OCI-LY3 (cell line): Measurements from ENCODE around the gene POLR1C.

Experiments used
- H2AFZ ChIP-seq: fragments of 200-600, 300-600 bp; shearing (Covaris generic); 2 replicates; pipeline ENCODE4 v1.6.0; 2014; ENCODE audit warnings: antibody characterized with exemption, low read depth, low read length
- H3K27ac ChIP-seq: fragments of 200-600, 300-600 bp; sonication (generic); 2 replicates; pipeline ENCODE4 v1.5.1; 2014; ENCODE audit warnings: mild to moderate bottlenecking, low read length, moderate library complexity, mixed read lengths
- H3K27me3 ChIP-seq: fragments of 200-600, 300-600 bp; sonication (generic); 2 replicates; pipeline ENCODE4 v1.6.1; 2014; ENCODE audit warnings: low read depth, low read length, mixed read lengths
- H3K36me3 ChIP-seq: fragments of 200-600, 300-600 bp; sonication (generic); replicated peaks from 2 replicates; pipeline ENCODE3; 2014; ENCODE audit warnings: low read depth, low read length, mixed read lengths
- H3K4me1 ChIP-seq: fragments of 300-600, 200-600 bp; sonication (generic); 2 replicates; pipeline ENCODE4 v1.6.1; 2014; ENCODE audit warnings: low read length, mixed read lengths
- H3K4me2 ChIP-seq: fragments of 200-600, 300-600 bp; sonication (generic); 2 replicates; pipeline ENCODE4 v1.6.1; 2014; ENCODE audit warnings: low read length, mixed read lengths
- H3K4me3 ChIP-seq: fragments of 300-600, 200-600 bp; sonication (generic); 2 replicates; pipeline ENCODE4 v1.5.1; 2014; ENCODE audit warnings: antibody characterized with exemption, mild to moderate bottlenecking, low read length, moderate library complexity
- H3K79me2 ChIP-seq: fragments of 300-600, 200-600 bp; shearing (Covaris generic); 2 replicates; pipeline ENCODE4 v1.6.1; 2014; ENCODE audit warnings: mild to moderate bottlenecking, low read length, mixed read lengths
- H3K9ac ChIP-seq: fragments of 300-600, 200-600 bp; shearing (Covaris generic); 2 replicates; pipeline ENCODE4 v1.6.0; 2014; ENCODE audit warnings: mild to moderate bottlenecking, low read length, moderate library complexity
- H3K9me3 ChIP-seq: fragments of 200-600, 300-600 bp; shearing (Covaris generic); 2 replicates; pipeline ENCODE4 v1.6.1; 2014; ENCODE audit warnings: low read length, mixed read lengths; ENCODE audit not compliant: insufficient read depth
- H4K20me1 ChIP-seq: fragments of 200-600, 300-600 bp; sonication (generic); 2 replicates; pipeline ENCODE4 v1.6.1; 2016; ENCODE audit warnings: low read length, mixed read lengths; ENCODE audit not compliant: insufficient read depth
- CTCF ChIP-seq: fragments of 200-600, 300-600 bp; sonication (generic); IDR thresholded peaks from 2 replicates; pipeline ENCODE4 v1.5.1; 2014; ENCODE audit warnings: antibody characterized with exemption, low read length, low read depth
- EZH2phosphoT487 ChIP-seq: fragments of 200-600 bp; shearing (Covaris generic); IDR thresholded peaks from 2 replicates; pipeline ENCODE4 v1.6.1; 2018; ENCODE audit warnings: antibody characterized with exemption, mixed run types, low read depth

POLR1C gene

DNA sequence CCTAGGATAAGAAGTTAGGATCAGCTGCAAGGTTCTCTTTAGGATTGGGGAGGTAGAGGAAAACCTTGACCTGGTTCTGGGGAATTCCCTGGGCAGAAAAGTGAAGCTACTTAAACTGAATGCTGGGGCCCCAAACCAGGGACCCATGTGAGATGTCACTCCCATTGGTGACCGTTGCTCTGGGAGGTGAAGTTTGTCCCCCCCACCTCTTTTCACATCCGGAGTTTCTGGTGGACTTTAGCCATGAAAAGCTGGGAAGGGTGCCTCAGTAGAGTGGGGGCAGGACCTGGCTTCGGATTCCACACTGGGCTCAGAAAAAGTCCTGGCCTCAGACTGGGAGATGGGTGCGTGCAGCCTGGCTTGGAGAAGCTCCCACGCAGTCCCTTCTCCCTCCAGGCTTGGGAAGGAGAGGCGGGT is 26.4 kb upstream of the POLR1C start:
- Histone ChIP-seq H3K27ac (no peak overlapping the region), H3K4me3 (no peak overlapping the region), H3K27me3 (no peaks in the 10 kb centered on the region), H3K36me3 (peaks cover 6% of the 10 kb centered on the region), H3K4me1 (no peaks in the 10 kb centered on the region), H3K4me2 (no peak overlapping the region), H4K20me1 (peaks cover 37% of the 10 kb centered on the region), H2AFZ (no peak overlapping the region), H3K79me2 (peaks cover 38% of the 10 kb centered on the region; the same call in 1 of the 2 replicates), H3K9ac (no peak overlapping the region), H3K9me3 (no peaks in the 10 kb centered on the region)
- TF ChIP-seq EZH2phosphoT487 (no peak), CTCF (no peak)

GRCh38 chr6:43491750-43492661 is 24.9 kb upstream of the POLR1C start:
- peaks cover 33% of the 10 kb centered on the region; the same call in 1 of the 2 replicates for H3K79me2 ChIP-seq
- H3K4me1 ChIP-seq: no peaks in the 10 kb centered on the region
- H4K20me1 ChIP-seq: peaks cover 38% of the 10 kb centered on the region

DNA sequence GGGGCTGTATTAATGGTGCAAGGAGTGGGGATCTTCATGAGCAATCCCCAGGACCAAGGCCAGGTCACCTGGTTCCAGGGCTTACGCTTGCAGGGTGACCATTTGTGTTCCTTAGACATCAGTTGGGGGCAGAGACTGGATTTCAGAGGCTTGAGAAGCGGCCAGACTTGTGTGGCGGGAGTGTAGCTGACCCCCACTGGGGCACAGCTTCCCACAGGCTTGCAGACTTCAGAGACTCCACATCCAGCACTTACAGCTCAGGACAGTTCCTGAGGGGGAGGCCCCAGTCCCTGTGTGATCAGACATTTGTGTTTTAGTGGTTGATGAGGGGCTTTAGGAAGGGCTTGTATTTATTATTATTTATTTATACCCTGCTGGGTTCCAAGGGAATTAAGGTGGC is 24.2 kb upstream of the POLR1C start:
- TF ChIP-seq CTCF: no peak
- H3K9me3 ChIP-seq: no peaks in the 10 kb centered on the region
- no peak overlapping the region for H3K4me3 ChIP-seq
- H3K9ac ChIP-seq: no peak overlapping the region
- no peak overlapping the region for H2AFZ ChIP-seq
- no peaks in the 10 kb centered on the region for H3K27me3 ChIP-seq
- H3K4me2 ChIP-seq: no peak overlapping the region
- H3K27ac ChIP-seq: no peak overlapping the region
- H3K4me1 ChIP-seq: no peaks in the 10 kb centered on the region
- H3K79me2 ChIP-seq: peaks cover 33% of the 10 kb centered on the region; the same call in 1 of the 2 replicates
- H3K36me3 ChIP-seq: peaks cover 8% of the 10 kb centered on the region
- H4K20me1 ChIP-seq: peaks cover 41% of the 10 kb centered on the region

More at GRCh38 chr6:43491750-43492661, 24.9 kb upstream of the POLR1C start:
- Histone ChIP-seq H3K4me2 (no peak overlapping the region), H3K36me3 (peaks cover 6% of the 10 kb centered on the region), H3K27me3 (no peaks in the 10 kb centered on the region), H3K9me3 (no peaks in the 10 kb centered on the region), H3K27ac (no peak overlapping the region), H3K4me3 (no peak overlapping the region), H2AFZ (no peak overlapping the region), H3K9ac (no peak overlapping the region)
- no peak for TF ChIP-seq CTCF
- no peak for TF ChIP-seq EZH2phosphoT487

DNA sequence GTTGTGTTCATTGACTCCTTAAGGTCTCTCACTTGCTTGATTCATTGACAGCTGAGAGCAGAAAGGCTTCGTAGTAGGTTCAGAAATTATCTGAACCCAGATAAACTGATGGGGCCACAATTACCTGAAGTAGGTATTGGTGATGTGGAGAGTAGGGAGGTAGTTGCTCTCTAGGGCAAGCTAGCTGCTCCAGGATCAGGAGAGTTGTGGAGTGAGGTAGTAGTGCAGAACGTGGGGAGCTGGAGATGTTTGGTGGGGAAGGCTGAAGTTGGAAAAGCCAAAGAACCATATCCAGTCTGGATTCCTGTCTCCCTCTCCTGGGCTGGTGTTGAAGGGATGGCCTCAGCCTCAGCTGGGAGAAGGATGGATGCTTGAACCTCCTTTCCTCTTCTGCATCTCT is 23.7 kb upstream of the POLR1C start:
- no peak overlapping the region for H3K4me3 ChIP-seq
- TF ChIP-seq CTCF: no peak
- TF ChIP-seq EZH2phosphoT487: no peak
- no peaks in the 10 kb centered on the region for H3K4me1 ChIP-seq
- H3K79me2 ChIP-seq: peaks cover 33% of the 10 kb centered on the region; the same call in 1 of the 2 replicates
- H3K9ac ChIP-seq: no peak overlapping the region
- H3K36me3 ChIP-seq: peaks cover 13% of the 10 kb centered on the region
- H3K27me3 ChIP-seq: no peaks in the 10 kb centered on the region
- H4K20me1 ChIP-seq: peaks cover 41% of the 10 kb centered on the region
- no peak overlapping the region for H3K4me2 ChIP-seq
- no peak overlapping the region for H3K27ac ChIP-seq
- H2AFZ ChIP-seq: no peak overlapping the region
- no peaks in the 10 kb centered on the region for H3K9me3 ChIP-seq
